ENCODE results near the gene PLSCR5. TPM values are rescaled to one million over a fixed set of nuclear protein-coding genes. Genes with fewer than 3 reads are reported as not detected.
A peak's percentile ranks its signal among the peaks of the same experiment; 100 is the strongest.

PLSCR5 gene
- total and polyA plus RNA-seq, 2 experiments from 2014 or later, result not detected

DNA sequence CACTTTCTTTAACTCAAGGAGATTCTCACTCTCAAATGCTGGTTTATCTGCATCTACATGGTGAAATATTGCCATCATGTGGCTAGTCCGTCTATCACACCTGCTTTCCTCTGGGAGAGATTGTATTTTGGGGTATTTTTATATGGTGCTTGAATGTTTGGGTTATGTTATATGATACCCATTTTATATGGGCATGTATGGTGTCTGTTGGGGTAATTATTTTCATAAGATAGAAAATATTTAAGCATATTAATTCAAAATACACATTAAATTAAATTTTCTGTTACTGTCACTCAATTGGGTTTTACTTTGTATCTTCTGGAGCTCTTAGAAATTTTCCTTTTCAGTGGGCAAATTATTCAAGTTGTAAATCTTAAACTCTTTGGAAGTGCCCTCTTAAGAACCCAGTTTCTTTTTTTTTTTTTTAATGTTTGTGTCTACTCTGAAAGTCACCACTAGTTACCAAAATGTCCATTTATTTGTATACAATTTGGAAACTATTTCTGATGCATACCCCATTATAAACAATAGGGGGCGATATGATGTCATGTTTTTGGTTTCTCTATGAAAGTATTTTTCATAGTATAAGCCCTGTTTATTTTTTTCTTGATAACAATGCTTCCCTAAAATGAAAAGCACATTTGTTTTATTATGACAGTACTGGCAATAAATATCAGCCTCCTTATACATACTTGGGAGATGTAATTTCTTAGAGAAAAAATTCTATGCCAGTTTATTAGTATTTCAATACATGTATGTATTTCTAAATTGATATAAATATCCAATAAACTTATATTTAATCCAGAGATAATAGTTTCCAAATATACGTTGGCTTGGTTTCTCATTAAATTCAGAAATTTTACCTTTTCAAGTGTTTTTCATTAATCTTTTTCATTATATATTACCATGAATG, 36.1 kb upstream of the PLSCR5 start:
- H3K27ac ChIP-seq, result no peak overlapping the region
- no peaks in the 10 kb centered on the region for H3K9me2 ChIP-seq (ENCODE audit: insufficient read depth)
- no peaks in the 10 kb centered on the region for H3F3A ChIP-seq (ENCODE audit: insufficient read depth)
- H3K79me2 ChIP-seq (ENCODE audit: insufficient read depth), result no peaks in the 10 kb centered on the region
- no peaks in the 10 kb centered on the region for H3K36me3 ChIP-seq (ENCODE audit: low read depth)
- H2AFZ ChIP-seq, result no peak overlapping the region
- no peak overlapping the region for H3K4me3 ChIP-seq
- no peak for TF ChIP-seq EZH2 (IDR thresholded peaks at IDR 0.05; ENCODE audit: insufficient read depth, poor library complexity, severe bottlenecking)
- no peak for TF ChIP-seq EZH2phosphoT487 (IDR thresholded peaks at IDR 0.05; ENCODE audit: insufficient read depth, low read depth)
- no peaks in the 10 kb centered on the region for H4K20me1 ChIP-seq (ENCODE audit: insufficient read depth)
- H3K9me3 ChIP-seq (ENCODE audit: low read depth), result no peaks in the 10 kb centered on the region
- H3K9ac ChIP-seq, result no peak overlapping the region
- peak; percentile 61 for DNase-seq
- no peaks in the 10 kb centered on the region; the same call in 1 of the 2 replicates for H3K4me1 ChIP-seq (ENCODE audit: insufficient read depth)
- H3K27me3 ChIP-seq (replicated peaks; ENCODE audit: insufficient read depth), result no peaks in the 10 kb centered on the region
- in situ Hi-C loops (cut with MboI), result no loop called here
- WGBS, 2 experiments (ENCODE audit: low coverage in 1 of 2, low lambda C conversion rate in 2 of 2, missing lambda C conversion rate in 2 of 2), result 10% methylated on average over 3 of the region's 3 CpGs
- no peak overlapping the region for H3K4me2 ChIP-seq (ENCODE audit: unreplicated experiment)

DNA sequence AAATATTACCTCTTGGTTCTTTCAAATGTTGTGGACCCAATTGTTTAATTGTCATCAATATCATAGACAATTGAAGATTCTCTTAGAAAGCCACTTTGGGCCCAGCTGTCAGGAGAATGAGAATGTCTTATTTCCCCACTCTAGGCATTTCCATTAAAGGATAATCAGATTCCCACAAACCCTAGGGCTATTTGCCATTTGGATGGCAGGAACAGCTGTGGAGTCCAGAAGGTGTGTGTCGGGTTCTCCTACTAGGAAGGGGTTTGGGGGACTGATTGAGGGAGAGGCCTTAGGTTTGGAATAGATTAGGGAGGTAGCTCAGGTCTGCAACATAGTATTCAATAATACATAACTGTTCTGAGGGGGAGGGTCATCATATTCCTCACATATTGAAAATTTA, 35.2 kb upstream of the PLSCR5 start:
- H3K4me3 ChIP-seq, result no peak overlapping the region
- H3F3A ChIP-seq (ENCODE audit: insufficient read depth), result no peaks in the 10 kb centered on the region
- no peaks in the 10 kb centered on the region for H4K20me1 ChIP-seq (ENCODE audit: insufficient read depth)
- no peaks in the 10 kb centered on the region for H3K36me3 ChIP-seq (ENCODE audit: low read depth)
- H3K9me3 ChIP-seq (ENCODE audit: low read depth), result no peaks in the 10 kb centered on the region
- H3K9ac ChIP-seq, result no peak overlapping the region
- no peaks in the 10 kb centered on the region for H3K79me2 ChIP-seq (ENCODE audit: insufficient read depth)
- no peak overlapping the region for H2AFZ ChIP-seq
- H3K27me3 ChIP-seq (replicated peaks; ENCODE audit: insufficient read depth), result no peaks in the 10 kb centered on the region
- H3K9me2 ChIP-seq (ENCODE audit: insufficient read depth), result no peaks in the 10 kb centered on the region
- no peak overlapping the region for H3K4me2 ChIP-seq (ENCODE audit: unreplicated experiment)
- DNase-seq, result no peak
- H3K4me1 ChIP-seq (ENCODE audit: insufficient read depth), result no peaks in the 10 kb centered on the region; the same call in 1 of the 2 replicates
- in situ Hi-C loops (cut with MboI), result no loop called here
- no peak overlapping the region for H3K27ac ChIP-seq
- 96 to 100% methylated on average over 1 of the region's 1 CpG for WGBS, 2 experiments (ENCODE audit: low coverage in 1 of 2, low lambda C conversion rate in 2 of 2, missing lambda C conversion rate in 2 of 2)
- no peak for TF ChIP-seq EZH2 (IDR thresholded peaks at IDR 0.05; ENCODE audit: insufficient read depth, poor library complexity, severe bottlenecking)

- no peaks in the 10 kb centered on the region for H3K36me3 ChIP-seq (ENCODE audit: low read depth)
- no peaks in the 10 kb centered on the region for H3K27me3 ChIP-seq (replicated peaks; ENCODE audit: insufficient read depth)
- peak; percentile 39 for DNase-seq
- H3K79me2 ChIP-seq (ENCODE audit: insufficient read depth), result no peaks in the 10 kb centered on the region
- H3K9me2 ChIP-seq (ENCODE audit: insufficient read depth), result no peaks in the 10 kb centered on the region
- H2AFZ ChIP-seq, result no peak overlapping the region
- H3F3A ChIP-seq (ENCODE audit: insufficient read depth), result no peaks in the 10 kb centered on the region
- in situ Hi-C loops (cut with MboI), result no loop called here
- no peak overlapping the region for H3K4me2 ChIP-seq (ENCODE audit: unreplicated experiment)
- no peak overlapping the region for H3K27ac ChIP-seq
- H3K9me3 ChIP-seq (ENCODE audit: low read depth), result no peaks in the 10 kb centered on the region
- no peaks in the 10 kb centered on the region; the same call in 1 of the 2 replicates for H3K4me1 ChIP-seq (ENCODE audit: insufficient read depth)
- H3K4me3 ChIP-seq, result no peak overlapping the region
- TF ChIP-seq EZH2phosphoT487 (IDR thresholded peaks at IDR 0.05; ENCODE audit: insufficient read depth, low read depth) (no peak), EZH2 (IDR thresholded peaks at IDR 0.05; ENCODE audit: insufficient read depth, poor library complexity, severe bottlenecking) (no peak)
- H3K9ac ChIP-seq, result no peak overlapping the region
- no peaks in the 10 kb centered on the region for H4K20me1 ChIP-seq (ENCODE audit: insufficient read depth)
Observed at GRCh38 chr3:146638718-146639117, 33.6 kb upstream of the PLSCR5 start.

- H2AFZ ChIP-seq, result no peak overlapping the region
Observed at GRCh38 chr3:146637871-146638270, 32.7 kb upstream of the PLSCR5 start.

More at GRCh38 chr3:146637871-146638270, 32.7 kb upstream of the PLSCR5 start:
- no peaks in the 10 kb centered on the region for H3K79me2 ChIP-seq (ENCODE audit: insufficient read depth)
- TF ChIP-seq EZH2 (IDR thresholded peaks at IDR 0.05; ENCODE audit: insufficient read depth, poor library complexity, severe bottlenecking) (no peak), EZH2phosphoT487 (IDR thresholded peaks at IDR 0.05; ENCODE audit: insufficient read depth, low read depth) (no peak)
- no peak overlapping the region for H3K4me2 ChIP-seq (ENCODE audit: unreplicated experiment)
- no peak for DNase-seq
- H4K20me1 ChIP-seq (ENCODE audit: insufficient read depth), result no peaks in the 10 kb centered on the region
- no peaks in the 10 kb centered on the region for H3K27me3 ChIP-seq (replicated peaks; ENCODE audit: insufficient read depth)
- H3K4me3 ChIP-seq, result no peak overlapping the region
- no peak overlapping the region for H3K9ac ChIP-seq
- H3K9me3 ChIP-seq (ENCODE audit: low read depth), result no peaks in the 10 kb centered on the region
- no peaks in the 10 kb centered on the region for H3K9me2 ChIP-seq (ENCODE audit: insufficient read depth)
- no peak overlapping the region for H3K27ac ChIP-seq
- no peaks in the 10 kb centered on the region; the same call in 1 of the 2 replicates for H3K4me1 ChIP-seq (ENCODE audit: insufficient read depth)
- WGBS, 2 experiments (ENCODE audit: low coverage in 1 of 2, low lambda C conversion rate in 2 of 2, missing lambda C conversion rate in 2 of 2), result 91 to 97% methylated on average over 3 of the region's 3 CpGs
- H3F3A ChIP-seq (ENCODE audit: insufficient read depth), result no peaks in the 10 kb centered on the region
- no peaks in the 10 kb centered on the region for H3K36me3 ChIP-seq (ENCODE audit: low read depth)
- in situ Hi-C loops (cut with MboI), result no loop called here
